ENCODE data around the gene APOC4. TPM values are rescaled to one million over a fixed set of nuclear protein-coding genes. Genes with fewer than 3 reads are reported as not detected.

APOC4 gene
- polyA plus RNA-seq, 2 of the 4 experiments (the other 2 are of a cell fraction), result not detected

DNA sequence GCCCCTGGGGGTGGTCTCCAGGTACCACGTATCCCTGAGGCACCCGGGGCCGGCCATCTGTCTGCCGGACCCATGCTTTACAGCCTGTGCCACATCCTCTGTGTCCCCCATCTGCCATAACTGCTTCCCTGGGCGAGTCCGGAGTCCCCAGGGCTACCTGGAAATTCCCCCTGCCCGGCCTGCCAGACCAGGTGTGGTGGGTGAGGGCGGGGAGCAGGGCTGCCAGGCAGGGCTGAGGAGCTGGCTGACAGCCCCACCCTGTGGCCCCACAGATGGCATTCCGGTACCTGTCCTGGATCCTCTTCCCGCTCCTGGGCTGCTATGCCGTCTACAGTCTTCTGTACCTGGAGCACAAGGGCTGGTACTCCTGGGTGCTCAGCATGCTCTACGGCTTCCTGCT, 48.9 kb downstream of the APOC4 start:
- Histone ChIP-seq H3K9me3 (no peaks in the 10 kb centered on the region), H3K4me2 (no peak overlapping the region), H3K27ac (no peak overlapping the region), H3K4me3 (no peak overlapping the region), H3K4me1 (no peaks in the 10 kb centered on the region)
- CTCF ChIA-PET, result interaction anchor here (1.1 to 7.0 kb wide), 3 partner anchors 16 to 87 kb away, joined by 4 to 59 read pairs (median 31); no protein-coding TSS in a partner anchor
- whole genome bisulfite sequencing (ENCODE audit: missing lambda C conversion rate), result 98% methylated on average over 9 of the region's 12 CpGs
- TF ChIP-seq USF2 (IDR thresholded peaks at IDR 0.05), result no peak
- TF ChIP-seq TFCP2L1 (CRISPR knock-in tag; IDR thresholded peaks at IDR 0.05), result no peak
- TF ChIP-seq PBX3 (IDR thresholded peaks at IDR 0.05), result no peak
- TF ChIP-seq, protein P1, sequence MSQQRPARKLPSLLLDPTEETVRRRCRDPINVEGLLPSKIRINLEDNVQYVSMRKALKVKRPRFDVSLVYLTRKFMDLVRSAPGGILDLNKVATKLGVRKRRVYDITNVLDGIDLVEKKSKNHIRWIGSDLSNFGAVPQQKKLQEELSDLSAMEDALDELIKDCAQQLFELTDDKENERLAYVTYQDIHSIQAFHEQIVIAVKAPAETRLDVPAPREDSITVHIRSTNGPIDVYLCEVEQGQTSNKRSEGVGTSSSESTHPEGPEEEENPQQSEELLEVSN (IDR thresholded peaks at IDR 0.05; ENCODE audit: borderline replicate concordance, low read depth), result no peak
- no peak for TF ChIP-seq MAFK (IDR thresholded peaks at IDR 0.05; ENCODE audit: partially characterized antibody)
- no peak for TF ChIP-seq FOSB (CRISPR knock-in tag; IDR thresholded peaks at IDR 0.05)
- TF ChIP-seq BHLHE40 (IDR thresholded peaks at IDR 0.05; ENCODE audit: low read depth, low read length), result no peak
- TF ChIP-seq HOXA7 (CRISPR knock-in tag; IDR thresholded peaks at IDR 0.05), result no peak
- TF ChIP-seq POLR2A (IDR thresholded peaks at IDR 0.05; ENCODE audit: low read length), result no peak
- no peak for TF ChIP-seq REST (IDR thresholded peaks at IDR 0.05)
- TF ChIP-seq HOXB13 (CRISPR knock-in tag; IDR thresholded peaks at IDR 0.05; ENCODE audit: low read depth), result no peak
- no peak for TF ChIP-seq ZC3H11A (IDR thresholded peaks at IDR 0.05)
- no peak for TF ChIP-seq ATOH8 (CRISPR knock-in tag; IDR thresholded peaks at IDR 0.05; ENCODE audit: low read depth)
- no peak for TF ChIP-seq NR3C1 (IDR thresholded peaks at IDR 0.05)
- TF ChIP-seq RFX5 (IDR thresholded peaks at IDR 0.05), result no peak
- no peak for TF ChIP-seq CHD4 (IDR thresholded peaks at IDR 0.05; ENCODE audit: borderline replicate concordance)
- no peak for TF ChIP-seq RCOR1 (IDR thresholded peaks at IDR 0.05; ENCODE audit: low read depth, low read length)
- no peak for TF ChIP-seq FOSL2 (IDR thresholded peaks at IDR 0.05)
- TF ChIP-seq FOSL2 (CRISPR knock-in tag; IDR thresholded peaks at IDR 0.05), result no peak
- TF ChIP-seq ZNF302 (CRISPR knock-in tag; IDR thresholded peaks at IDR 0.05), result no peak
- POLR2A ChIA-PET, result interaction anchor here (0.7 kb wide), 1 partner anchor 11 kb away, joined by 3 read pairs; no protein-coding TSS in a partner anchor
- FAIRE-seq, result no peak
- ATAC-seq, result no peak
- no peak for DNase-seq (ENCODE audit: low read depth in 1 of 2, low spot score in 1 of 2)

Measured in A549 (cell line).